SK-N-MC (cell line): ENCODE measurements around the gene C1orf146.
A peak's percentile ranks its signal among the peaks of the same experiment; 100 is the strongest.

Experiments
- DNase-seq: peaks from one replicate; pipeline ENCODE4 v3.0.0-alpha.2; 2011; ENCODE audit warnings: low read depth, low spot score
- H3K27ac ChIP-seq: fragments of 200-600 bp; sonication (generic); 2 replicates; pipeline ENCODE4 v1.5.1; 2016; ENCODE audit warnings: mixed run types
- H3K36me3 ChIP-seq: fragments of 200-600 bp; sonication (generic); 2 replicates; pipeline ENCODE4 v1.6.1; 2017; ENCODE audit warnings: antibody characterized with exemption, low read length, mixed read lengths; ENCODE audit not compliant: insufficient read depth
- H3K4me3 ChIP-seq: fragments of 200-600 bp; sonication (generic); 2 replicates; pipeline ENCODE4 v1.5.1; 2016
- H3K9ac ChIP-seq: fragments of 200-600 bp; sonication (generic); 2 replicates; pipeline ENCODE4 v1.8.0; 2017; ENCODE audit warnings: mixed run types, mixed read lengths; ENCODE audit not compliant: insufficient read length
- H3K9me3 ChIP-seq: fragments of 200-600 bp; sonication (generic); 2 replicates; pipeline ENCODE4 v1.6.1; 2017; ENCODE audit warnings: low read depth, mild to moderate bottlenecking, antibody characterized with exemption, low read length, moderate library complexity, mixed read lengths
- EZH2 ChIP-seq: fragments of 200-600 bp; sonication (generic); IDR thresholded peaks from one replicate; pipeline ENCODE4 v1.6.1; 2017; ENCODE audit warnings: antibody characterized with exemption
- FOXP2 ChIP-seq: optimal IDR thresholded peaks from 2 replicates; pipeline ENCODE3; 2011; ENCODE audit warnings: mild to moderate bottlenecking, moderate library complexity; ENCODE audit not compliant: insufficient read depth; ENCODE audit errors: extremely low read length, control extremely low read depth
- POLR2AphosphoS5 ChIP-seq: IDR thresholded peaks from 2 replicates; pipeline ENCODE4 v1.6.1; 2012; ENCODE audit warnings: mild to moderate bottlenecking, low read depth, low read length, borderline replicate concordance

C1orf146 gene

GRCh38 chr1:92217721-92218120 is at the start of gene C1orf146:
Gene C1orf146, plus strand, starts transcription at chr1:92217915. Its CDS starts 13,506 bp downstream, at chr1:92231421.
- no peak within 1 kb of the TSS for H3K27ac ChIP-seq
- no peaks in the 10 kb centered on the region for H3K36me3 ChIP-seq
- H3K4me3 ChIP-seq = no peak within 1 kb of the TSS
- TF ChIP-seq EZH2 = no peak
- no peak for TF ChIP-seq FOXP2
- no peak for TF ChIP-seq POLR2AphosphoS5
- H3K9ac ChIP-seq = no peak within 1 kb of the TSS
- H3K9me3 ChIP-seq = no peaks in the 10 kb centered on the region
- no peak for DNase-seq

GRCh38 chr1:92168657-92169056 is 49.1 kb upstream of the C1orf146 start:
- no peak for TF ChIP-seq POLR2AphosphoS5
- no peak for TF ChIP-seq FOXP2
- no peak for TF ChIP-seq EZH2
- Histone ChIP-seq H3K9me3 (no peaks in the 10 kb centered on the region), H3K9ac (no peak overlapping the region), H3K36me3 (no peaks in the 10 kb centered on the region), H3K27ac (no peak overlapping the region), H3K4me3 (no peak overlapping the region)
- DNase-seq = no peak

- H3K9me3 ChIP-seq = no peaks in the 10 kb centered on the region
- no peaks in the 10 kb centered on the region for H3K36me3 ChIP-seq
- TF ChIP-seq FOXP2 (no peak), POLR2AphosphoS5 (no peak), EZH2 (no peak)
- DNase-seq = no peak
- H3K9ac ChIP-seq = no peak overlapping the region
- H3K27ac ChIP-seq = no peak overlapping the region
- no peak overlapping the region for H3K4me3 ChIP-seq
Observed at GRCh38 chr1:92169214-92170005, 48.3 kb upstream of the C1orf146 start.

- no peaks in the 10 kb centered on the region for H3K36me3 ChIP-seq
- H3K9ac ChIP-seq = no peak overlapping the region
- TF ChIP-seq POLR2AphosphoS5 (no peak), FOXP2 (no peak), EZH2 (no peak)
- DNase-seq = no peak
- no peaks in the 10 kb centered on the region for H3K9me3 ChIP-seq
- H3K4me3 ChIP-seq = peak overlapping the region; percentile 44
- no peak overlapping the region; the same call in 1 of the 2 replicates for H3K27ac ChIP-seq
Observed at GRCh38 chr1:92184632-92185031, 33.1 kb upstream of the C1orf146 start.

GRCh38 chr1:92186081-92186480 is 31.6 kb upstream of the C1orf146 start:
- no peak overlapping the region for H3K9ac ChIP-seq
- no peak for DNase-seq
- H3K27ac ChIP-seq = peak overlapping the region; percentile 28; the same call in 1 of the 2 replicates
- TF ChIP-seq FOXP2 (no peak), POLR2AphosphoS5 (no peak), EZH2 (no peak)
- no peak overlapping the region for H3K4me3 ChIP-seq
- no peaks in the 10 kb centered on the region for H3K9me3 ChIP-seq
- no peaks in the 10 kb centered on the region for H3K36me3 ChIP-seq

GRCh38 chr1:92188436-92189255 is 29.1 kb upstream of the C1orf146 start:
- Histone ChIP-seq H3K9me3 (no peaks in the 10 kb centered on the region), H3K9ac (no peak overlapping the region), H3K4me3 (no peak overlapping the region), H3K36me3 (no peaks in the 10 kb centered on the region), H3K27ac (no peak overlapping the region)
- TF ChIP-seq POLR2AphosphoS5 (no peak), EZH2 (no peak), FOXP2 (no peak)
- no peak for DNase-seq

- no peak for DNase-seq
- H3K36me3 ChIP-seq = no peaks in the 10 kb centered on the region
- H3K4me3 ChIP-seq = no peak overlapping the region
- TF ChIP-seq FOXP2 = no peak
- TF ChIP-seq EZH2 = no peak
- no peak for TF ChIP-seq POLR2AphosphoS5
- no peaks in the 10 kb centered on the region for H3K9me3 ChIP-seq
- H3K27ac ChIP-seq = no peak overlapping the region
- no peak overlapping the region for H3K9ac ChIP-seq
Observed at GRCh38 chr1:92191726-92192125, 26.0 kb upstream of the C1orf146 start.

GRCh38 chr1:92192246-92192645 is 25.5 kb upstream of the C1orf146 start:
- H3K9ac ChIP-seq = no peak overlapping the region
- H3K27ac ChIP-seq = no peak overlapping the region
- H3K4me3 ChIP-seq = no peak overlapping the region
- no peak for DNase-seq
- TF ChIP-seq EZH2 (no peak), FOXP2 (no peak), POLR2AphosphoS5 (no peak)
- H3K9me3 ChIP-seq = no peaks in the 10 kb centered on the region
- no peaks in the 10 kb centered on the region for H3K36me3 ChIP-seq
